Natural killer cell (primary cell): Measurements from ENCODE around the gene ASPA. TPM values are rescaled to one million over a fixed set of nuclear protein-coding genes. Genes with fewer than 3 reads are reported as not detected.
"Not testable (repeated sequence)": the region's sequence is repeated elsewhere in the genome, so short reads cannot be mapped to it uniquely, and the experiment has no call there.

Source experiments
- ATAC-seq, 3 donors: fragments of 150-1000 bp in 2 of 3; fragments of 200-7000 bp in 1 of 3; cut with Tn5 transposase; 1 replicate in 1 of 3; 2 replicates in 2 of 3; pipeline ENCODE4 v1.10.0; 2021; ENCODE audit warnings: mild to moderate bottlenecking in 2 of 3, moderate library complexity in 2 of 3
- DNase-seq, 2 donors: peaks; one replicate each; pipeline versions ENCODE4 v3.0.0 to v3.0.0-alpha.2; 2013 to 2021; ENCODE audit warnings: mixed read lengths in 1 of 2
- H3K27ac ChIP-seq: one replicate; pipeline ENCODE4 v1.5.1; 2013; ENCODE audit warnings: mild to moderate bottlenecking, low read length
- H3K27me3 ChIP-seq: one replicate; pipeline ENCODE4 v1.6.1; 2013; ENCODE audit warnings: low read length; ENCODE audit not compliant: control insufficient read depth, insufficient read depth
- H3K36me3 ChIP-seq: one replicate; pipeline ENCODE4 v1.6.1; 2013; ENCODE audit warnings: low read length; ENCODE audit not compliant: control insufficient read depth, insufficient read depth
- H3K4me1 ChIP-seq: one replicate; pipeline ENCODE4 v1.6.1; 2013; ENCODE audit warnings: low read length; ENCODE audit not compliant: control insufficient read depth, insufficient read depth
- H3K4me3 ChIP-seq: one replicate; pipeline ENCODE4 v1.5.1; 2013; ENCODE audit warnings: low read length
- H3K9me3 ChIP-seq: one replicate; pipeline ENCODE4 v1.6.1; 2013; ENCODE audit warnings: low read length; ENCODE audit not compliant: control insufficient read depth, insufficient read depth
- H3K27ac Mint-ChIP-seq, 2 donors: one replicate each; pipeline ENCODE4 v1.8.0; 2022; ENCODE audit warnings: mild to moderate bottlenecking in 2 of 2, mixed read lengths in 2 of 2, moderate library complexity in 1 of 2
- H3K27me3 Mint-ChIP-seq, 2 donors: one replicate each; pipeline ENCODE4 v1.8.0; 2022; ENCODE audit warnings: low read depth in 2 of 2, mixed read lengths in 2 of 2
- H3K36me3 Mint-ChIP-seq: one replicate; pipeline ENCODE4 v1.8.0; 2022; ENCODE audit warnings: mixed read lengths
- H3K4me1 Mint-ChIP-seq, 2 donors: one replicate each; pipeline ENCODE4 v1.8.0; 2022; ENCODE audit warnings: mixed read lengths in 2 of 2
- H3K4me3 Mint-ChIP-seq: one replicate; pipeline ENCODE4 v1.8.0; 2022; ENCODE audit warnings: mild to moderate bottlenecking, moderate library complexity, mixed read lengths
- H3K9me3 Mint-ChIP-seq, 2 donors: one replicate each; pipeline ENCODE4 v1.8.0; 2022; ENCODE audit warnings: mixed read lengths in 2 of 2
- CTCF ChIP-seq: fragments of 200-600 bp; IDR thresholded peaks from one replicate; pipeline ENCODE4 v1.8.0; 2022; ENCODE audit warnings: antibody characterized with exemption
- WGBS: methylation state at CpG from one replicate; pipeline ENCODE4 v1.1.7; 2013; ENCODE audit warnings: missing lambda C conversion rate; ENCODE audit not compliant: insufficient coverage; 5-methylcytosine and 5-hydroxymethylcytosine counted together
- intact Hi-C: fragments of 100-400 bp; cut with micrococcal nuclease; formaldehyde crosslinking; loops from one replicate; pipeline ENCODE4 v1.14.2; 2022
- total RNA-seq, 4 donors: library from RNA; stranded (reverse); fragments of 120-200 nt in 1 of 4; gene quantifications; one replicate each; pipeline versions ENCODE4 v1.2.3 to v1.2.4, GENCODE V29; 2013 to 2022

ASPA gene
- total RNA-seq, 3 donors from 2014 or later (not counting 1 experiment from before 2014, with no cell fraction given) = not detected

GRCh38 chr17:3440451-3440850 lies 35.3 kb upstream of the ASPA start:
- H3K4me1 Mint-ChIP-seq = no peaks in the 10 kb centered on the region
- Histone ChIP-seq H3K9me3 (no peaks in the 10 kb centered on the region), H3K4me1 (no peaks in the 10 kb centered on the region), H3K27ac (no peak overlapping the region), H3K36me3 (no peaks in the 10 kb centered on the region), H3K4me3 (no peak overlapping the region), H3K27me3 (no peaks in the 10 kb centered on the region)
- WGBS = 81% methylated on average over 1 of the region's 2 CpGs
- no peak overlapping the region for H3K4me3 Mint-ChIP-seq
- no peak overlapping the region for H3K27ac Mint-ChIP-seq
- DNase-seq (no peak), ATAC-seq (no peak)
- intact Hi-C loops = no loop called here
- no peaks in the 10 kb centered on the region for H3K9me3 Mint-ChIP-seq
- no peak for TF ChIP-seq CTCF
- H3K27me3 Mint-ChIP-seq = peaks cover 13 to 16% of the 10 kb centered on the region in 2 donors
- no peaks in the 10 kb centered on the region for H3K36me3 Mint-ChIP-seq

- no peak overlapping the region for H3K4me3 ChIP-seq
- Mint-ChIP-seq H3K4me3 (no peak overlapping the region), H3K27me3 (peaks cover 10 to 20% of the 10 kb centered on the region in 2 donors), H3K9me3 (no peaks in the 10 kb centered on the region), H3K27ac (no peak overlapping the region), H3K4me1 (peaks cover 0 to 7% of the 10 kb centered on the region in 2 donors), H3K36me3 (no peaks in the 10 kb centered on the region)
- H3K27ac ChIP-seq = no peak overlapping the region
- H3K27me3 ChIP-seq = peaks cover 8% of the 10 kb centered on the region
- ATAC-seq = peak; percentile 48 to 79 (median 52)
- no peaks in the 10 kb centered on the region for H3K4me1 ChIP-seq
- H3K9me3 ChIP-seq = no peaks in the 10 kb centered on the region
- WGBS = 20% methylated on average over 2 of the region's 2 CpGs
- no peak for TF ChIP-seq CTCF
- intact Hi-C loops = no loop called here
- DNase-seq = peak in 1 of 2 donors; percentile 7
- no peaks in the 10 kb centered on the region for H3K36me3 ChIP-seq
Measured at GRCh38 chr17:3447625-3448024, 28.2 kb upstream of the ASPA start.

- Mint-ChIP-seq H3K9me3 (no peaks in the 10 kb centered on the region), H3K27ac (no peak overlapping the region), H3K4me3 (no peak overlapping the region), H3K4me1 (peaks cover 0 to 7% of the 10 kb centered on the region in 2 donors), H3K36me3 (no peaks in the 10 kb centered on the region), H3K27me3 (peaks cover 8 to 23% of the 10 kb centered on the region in 2 donors)
- Histone ChIP-seq H3K36me3 (no peaks in the 10 kb centered on the region), H3K27ac (no peak overlapping the region), H3K4me3 (no peak overlapping the region), H3K9me3 (no peaks in the 10 kb centered on the region), H3K27me3 (peaks cover 8% of the 10 kb centered on the region), H3K4me1 (no peaks in the 10 kb centered on the region)
- no peak for TF ChIP-seq CTCF
- intact Hi-C loops = no loop called here
- DNase-seq (no peak), ATAC-seq (no peak)
- WGBS = 62% methylated on average over 2 of the region's 2 CpGs
Measured at GRCh38 chr17:3448059-3448665, 27.6 kb upstream of the ASPA start.

GRCh38 chr17:3466355-3466754 lies 9.4 kb upstream of the ASPA start:
- H3K27me3 Mint-ChIP-seq, intact Hi-C loops, H3K4me1 Mint-ChIP-seq, H3K4me1 ChIP-seq, H3K27ac ChIP-seq, DNase-seq, H3K9me3 ChIP-seq, H3K27me3 ChIP-seq, ATAC-seq, H3K36me3 Mint-ChIP-seq, H3K27ac Mint-ChIP-seq, H3K9me3 Mint-ChIP-seq, H3K4me3 Mint-ChIP-seq, H3K4me3 ChIP-seq, H3K36me3 ChIP-seq: not testable (repeated sequence)
- WGBS = no CpG with 5 or more reads among the region's 1 CpG
